Left renal pelvis (tissue), 4 donors: ENCODE measurements around the gene SUSD3. TPM values are rescaled to one million over a fixed set of nuclear protein-coding genes. Genes with fewer than 3 reads are reported as not detected.
A peak's percentile ranks its signal among the peaks of the same experiment; 100 is the strongest.

Experiments
- DNase-seq, 4 donors: peaks; one replicate each; pipeline ENCODE4 v3.0.0-alpha.2; 2013; ENCODE audit warnings: low read depth in 4 of 4, low spot score in 3 of 4
- polyA plus RNA-seq, 4 donors: library from polyadenylated mRNA; unstranded; fragments of 120-200 nt; gene quantifications; one replicate each; pipeline ENCODE4 v1.2.1, GENCODE V29; 2013; ENCODE audit not compliant: insufficient read length in 4 of 4

The SUSD3 gene
- polyA plus RNA-seq, 4 donors = 2.6 to 9.7 (median 7.4) TPM

DNA sequence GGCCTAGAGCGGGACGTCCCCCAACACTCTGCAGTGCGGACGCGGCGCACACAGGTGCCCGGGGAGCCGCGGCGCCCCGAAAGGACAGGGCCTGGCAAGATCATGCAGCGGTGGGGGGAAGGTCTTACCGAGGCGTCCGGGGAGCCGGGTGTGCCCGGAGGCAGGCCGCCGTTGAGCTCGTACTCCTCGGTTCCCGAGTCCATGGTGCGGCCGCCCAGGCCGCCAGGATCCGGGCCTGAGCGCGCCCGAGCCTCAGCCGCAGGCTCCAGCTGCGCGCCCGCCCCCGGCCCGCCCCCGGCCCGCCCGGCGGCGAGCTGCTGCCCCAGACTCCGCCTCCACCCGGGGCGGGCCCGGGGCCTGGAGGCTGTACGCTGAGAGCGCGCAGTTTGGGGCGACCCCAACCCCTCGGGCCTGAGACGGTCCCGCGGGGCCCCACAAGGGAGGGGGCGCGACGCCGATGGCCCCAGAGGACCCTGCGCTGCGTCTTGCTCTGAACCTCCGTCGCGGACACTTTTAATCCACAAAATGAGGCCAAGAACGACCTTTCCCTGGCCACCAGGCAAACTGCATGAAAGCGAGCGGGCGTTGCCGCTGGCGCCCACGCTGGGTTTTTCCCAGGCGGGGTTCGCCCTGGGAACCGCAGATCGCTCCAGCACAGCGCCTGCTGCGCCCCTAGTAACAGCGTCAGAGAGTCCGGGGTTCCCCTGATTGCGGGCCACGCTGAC lies 75.7 kb downstream of the SUSD3 start, which contains the start of gene NINJ1:
Gene NINJ1, minus strand, starts transcription at position 237 of the 725 bp plus-strand sequence. Its CDS starts 34 bp downstream, at position 203.
- DNase-seq = peak in 3 of 4 donors; percentile 50 to 66 (median 63)

Other genes with a start within 250 kb of the SUSD3 start
- gene ZNF484, start 180.7 kb upstream of the SUSD3 start, polyA plus RNA-seq = 10 to 100 TPM in 2 of 4 donors, 1 to 10 TPM in 2; 8.3 to 11.3 (median 9.8) TPM
- 1 to 10 TPM; 1.4 to 8.2 (median 4.2) TPM for gene FGD3, start 111.2 kb upstream of the SUSD3 start, polyA plus RNA-seq
- gene CARD19, start 37.5 kb downstream of the SUSD3 start, polyA plus RNA-seq = 10 to 100 TPM; 15.7 to 24.2 (median 18.5) TPM
- gene NINJ1, start 75.5 kb downstream of the SUSD3 start, polyA plus RNA-seq = 10 to 100 TPM; 37.3 to 49.9 (median 40.8) TPM
- gene WNK2, start 125.4 kb downstream of the SUSD3 start, polyA plus RNA-seq = 10 to 100 TPM; 10.3 to 31.1 (median 21.3) TPM